Neural cell (in vitro differentiated cells): ENCODE data around the gene ATP13A2.

ENCODE experiments used
- EP300 ChIP-seq: fragments of 450-650 bp; conservative IDR thresholded peaks from 2 replicates; pipeline ENCODE4 v1.6.1; 2014; ENCODE audit warnings: antibody characterized with exemption, mild to moderate bottlenecking, moderate library complexity; ENCODE audit not compliant: poor library complexity, severe bottlenecking
- EZH2 ChIP-seq: fragments of 200-600, 300-800 bp; shearing (Covaris generic), sonication (generic); IDR thresholded peaks from 2 replicates; pipeline ENCODE4 v1.6.1; 2014; ENCODE audit warnings: antibody characterized with exemption, low read length, borderline replicate concordance, mild to moderate bottlenecking; ENCODE audit not compliant: insufficient read depth, poor library complexity, severe bottlenecking
- POLR2AphosphoS5 ChIP-seq: IDR thresholded peaks from 2 replicates; pipeline ENCODE4 v1.6.1; 2012
- RAD21 ChIP-seq: fragments of 450-650 bp; conservative IDR thresholded peaks from 2 replicates; pipeline ENCODE4 v1.6.1; 2014; ENCODE audit warnings: antibody characterized with exemption, mild to moderate bottlenecking, moderate library complexity
- SMC3 ChIP-seq: fragments of 450-650 bp; conservative IDR thresholded peaks from 2 replicates; pipeline ENCODE4 v1.6.1; 2014; ENCODE audit warnings: antibody characterized with exemption, mild to moderate bottlenecking, moderate library complexity; ENCODE audit not compliant: poor library complexity
- TAF1 ChIP-seq: IDR thresholded peaks from 2 replicates; pipeline ENCODE4 v1.6.1; 2012; ENCODE audit warnings: low read depth
- TF ChIP-seq, protein P1 (sequence below): fragments of 450-650 bp; IDR thresholded peaks from 2 replicates; pipeline ENCODE4 v1.5.1; 2014; ENCODE audit warnings: antibody characterized with exemption, mild to moderate bottlenecking, moderate library complexity; ENCODE audit not compliant: poor library complexity, severe bottlenecking
- TF ChIP-seq, protein P2 (sequence below): IDR thresholded peaks from 2 replicates; pipeline ENCODE4 v1.6.1; 2012; ENCODE audit warnings: borderline replicate concordance

DNA sequence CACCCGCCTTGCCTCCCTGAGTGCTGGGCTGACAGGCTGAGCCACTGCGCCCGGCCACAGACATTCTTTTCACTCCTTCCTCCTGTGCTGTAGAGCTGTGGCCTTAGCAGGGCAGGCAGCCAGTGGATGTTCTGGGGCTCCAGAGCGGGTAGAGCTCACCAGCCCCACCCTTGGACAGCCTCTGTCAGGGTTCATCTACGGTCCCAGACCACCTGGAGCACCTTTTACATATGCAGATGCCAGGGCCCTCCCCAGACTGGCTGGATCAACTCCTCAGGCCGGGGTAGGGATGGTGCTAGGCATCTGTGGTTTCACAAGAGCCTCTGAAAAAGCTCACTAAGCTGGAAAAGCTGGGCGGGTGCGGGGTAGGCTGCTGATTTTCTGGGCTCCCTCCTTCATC is 4.6 kb downstream of the ATP13A2 start:
- TF ChIP-seq SMC3, result no peak
- TF ChIP-seq, protein P1, sequence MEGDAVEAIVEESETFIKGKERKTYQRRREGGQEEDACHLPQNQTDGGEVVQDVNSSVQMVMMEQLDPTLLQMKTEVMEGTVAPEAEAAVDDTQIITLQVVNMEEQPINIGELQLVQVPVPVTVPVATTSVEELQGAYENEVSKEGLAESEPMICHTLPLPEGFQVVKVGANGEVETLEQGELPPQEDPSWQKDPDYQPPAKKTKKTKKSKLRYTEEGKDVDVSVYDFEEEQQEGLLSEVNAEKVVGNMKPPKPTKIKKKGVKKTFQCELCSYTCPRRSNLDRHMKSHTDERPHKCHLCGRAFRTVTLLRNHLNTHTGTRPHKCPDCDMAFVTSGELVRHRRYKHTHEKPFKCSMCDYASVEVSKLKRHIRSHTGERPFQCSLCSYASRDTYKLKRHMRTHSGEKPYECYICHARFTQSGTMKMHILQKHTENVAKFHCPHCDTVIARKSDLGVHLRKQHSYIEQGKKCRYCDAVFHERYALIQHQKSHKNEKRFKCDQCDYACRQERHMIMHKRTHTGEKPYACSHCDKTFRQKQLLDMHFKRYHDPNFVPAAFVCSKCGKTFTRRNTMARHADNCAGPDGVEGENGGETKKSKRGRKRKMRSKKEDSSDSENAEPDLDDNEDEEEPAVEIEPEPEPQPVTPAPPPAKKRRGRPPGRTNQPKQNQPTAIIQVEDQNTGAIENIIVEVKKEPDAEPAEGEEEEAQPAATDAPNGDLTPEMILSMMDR, result no peak
- no peak for TF ChIP-seq TAF1
- TF ChIP-seq, protein P2, sequence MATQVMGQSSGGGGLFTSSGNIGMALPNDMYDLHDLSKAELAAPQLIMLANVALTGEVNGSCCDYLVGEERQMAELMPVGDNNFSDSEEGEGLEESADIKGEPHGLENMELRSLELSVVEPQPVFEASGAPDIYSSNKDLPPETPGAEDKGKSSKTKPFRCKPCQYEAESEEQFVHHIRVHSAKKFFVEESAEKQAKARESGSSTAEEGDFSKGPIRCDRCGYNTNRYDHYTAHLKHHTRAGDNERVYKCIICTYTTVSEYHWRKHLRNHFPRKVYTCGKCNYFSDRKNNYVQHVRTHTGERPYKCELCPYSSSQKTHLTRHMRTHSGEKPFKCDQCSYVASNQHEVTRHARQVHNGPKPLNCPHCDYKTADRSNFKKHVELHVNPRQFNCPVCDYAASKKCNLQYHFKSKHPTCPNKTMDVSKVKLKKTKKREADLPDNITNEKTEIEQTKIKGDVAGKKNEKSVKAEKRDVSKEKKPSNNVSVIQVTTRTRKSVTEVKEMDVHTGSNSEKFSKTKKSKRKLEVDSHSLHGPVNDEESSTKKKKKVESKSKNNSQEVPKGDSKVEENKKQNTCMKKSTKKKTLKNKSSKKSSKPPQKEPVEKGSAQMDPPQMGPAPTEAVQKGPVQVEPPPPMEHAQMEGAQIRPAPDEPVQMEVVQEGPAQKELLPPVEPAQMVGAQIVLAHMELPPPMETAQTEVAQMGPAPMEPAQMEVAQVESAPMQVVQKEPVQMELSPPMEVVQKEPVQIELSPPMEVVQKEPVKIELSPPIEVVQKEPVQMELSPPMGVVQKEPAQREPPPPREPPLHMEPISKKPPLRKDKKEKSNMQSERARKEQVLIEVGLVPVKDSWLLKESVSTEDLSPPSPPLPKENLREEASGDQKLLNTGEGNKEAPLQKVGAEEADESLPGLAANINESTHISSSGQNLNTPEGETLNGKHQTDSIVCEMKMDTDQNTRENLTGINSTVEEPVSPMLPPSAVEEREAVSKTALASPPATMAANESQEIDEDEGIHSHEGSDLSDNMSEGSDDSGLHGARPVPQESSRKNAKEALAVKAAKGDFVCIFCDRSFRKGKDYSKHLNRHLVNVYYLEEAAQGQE, result no peak
- TF ChIP-seq EP300, result no peak
- no peak for TF ChIP-seq EZH2
- TF ChIP-seq POLR2AphosphoS5, result no peak
- TF ChIP-seq RAD21, result no peak
